GM12878 (cell line): Measurements from ENCODE around the gene RUNDC3A. TPM values are rescaled to one million over a fixed set of nuclear protein-coding genes. Genes with fewer than 3 reads are reported as not detected.

Source experiments
- ATAC-seq: fragments of 200-7000 bp; cut with Tn5 transposase; 3 replicates; pipeline ENCODE4 v1.9.1; 2020; ENCODE audit warnings: mild to moderate bottlenecking, moderate library complexity
- BruUV-seq: library from RNA; stranded (reverse); fragments of 400-500 nt; replicated peaks from 2 replicates; lab custom pipeline; 2021; lab: Mats Ljungman, UMichigan
- CTCF ChIA-PET: fragments of 300-600 bp; sonication (Branson Sonifier 250); formaldehyde crosslinking; extraction: SDS; loops from one replicate; lab custom pipeline; 2021; ENCODE audit warnings: inconsistent platforms; lab: Yijun Ruan, JAX
- POLR2A ChIA-PET: fragments of 350-600 bp; formaldehyde crosslinking; extraction: SDS; loops from one replicate; lab custom pipeline; 2021; ENCODE audit warnings: inconsistent platforms; lab: Charles Lee
- RAD21 ChIA-PET: fragments of 300-600 bp; sonication (Branson Sonifier 250); formaldehyde crosslinking; loops from one replicate; lab custom pipeline; 2023; ENCODE audit warnings: antibody characterized with exemption; ENCODE audit not compliant: unreplicated experiment; lab: Charles Lee
- SMC1A ChIA-PET: fragments of 300-600 bp; sonication (Branson Sonifier 250); formaldehyde crosslinking; loops from one replicate; lab custom pipeline; 2023; ENCODE audit not compliant: unreplicated experiment, uncharacterized antibody; lab: Charles Lee
- DNase-seq: peaks from one replicate; pipeline ENCODE4 v3.0.0-alpha.2; 2011; ENCODE audit warnings: low read depth, low spot score
- FAIRE-seq: peaks from 3 replicates; lab custom pipeline; 2011; peaks lifted over from hg19 to GRCh38; lab: Jason Lieb, UNC
- H2AFZ ChIP-seq: 2 replicates; pipeline ENCODE4 v1.6.0; 2011; ENCODE audit warnings: low read depth, low read length, control low read depth; ENCODE audit not compliant: control insufficient read depth
- H3K27ac ChIP-seq: 2 replicates; pipeline ENCODE4 v1.5.1; 2011; ENCODE audit warnings: control low read depth; ENCODE audit not compliant: control insufficient read depth, insufficient read depth
- H3K27me3 ChIP-seq, 2 experiments: replicated peaks in 1 of 2; 2 replicates each; pipeline versions ENCODE4 v1.6.0 to v1.6.1; 2011; ENCODE audit warnings: low read length in 1 of 2; ENCODE audit not compliant: control insufficient read depth in 2 of 2, insufficient read depth in 2 of 2
- H3K36me3 ChIP-seq, 2 experiments: 2 replicates each; pipeline ENCODE4 v1.5.1; 2011; ENCODE audit warnings: low read length in 1 of 2; ENCODE audit not compliant: control insufficient read depth in 2 of 2, insufficient read depth in 2 of 2
- H3K4me1 ChIP-seq: 2 replicates; pipeline ENCODE4 v1.6.1; 2011; ENCODE audit warnings: mild to moderate bottlenecking, low read length, moderate library complexity, mixed read lengths; ENCODE audit not compliant: control insufficient read depth, insufficient read depth
- H3K4me2 ChIP-seq: 2 replicates; pipeline ENCODE4 v1.6.0; 2011; ENCODE audit warnings: control low read depth; ENCODE audit not compliant: control insufficient read depth, insufficient read depth
- H3K4me3 ChIP-seq: fragments of 200-600 bp; sonication (generic); 2 replicates; pipeline ENCODE4 v1.5.1; 2016
- H3K79me2 ChIP-seq: 2 replicates; pipeline ENCODE4 v1.6.0; 2011; ENCODE audit warnings: low read length; ENCODE audit not compliant: control insufficient read depth, insufficient read depth
- H3K9ac ChIP-seq: 2 replicates; pipeline ENCODE4 v1.8.0; 2011; ENCODE audit warnings: low read length, control low read depth, mixed read lengths; ENCODE audit not compliant: control insufficient read depth, insufficient read depth
- H3K9me3 ChIP-seq: replicated peaks from 3 replicates; pipeline ENCODE4 v1.5.1; 2011; ENCODE audit warnings: mild to moderate bottlenecking, low read length; ENCODE audit not compliant: control insufficient read depth, insufficient read depth
- H4K20me1 ChIP-seq: 2 replicates; pipeline ENCODE4 v1.6.0; 2011; ENCODE audit not compliant: control insufficient read depth, insufficient read depth
- CBX3 ChIP-seq: fragments of 200-600 bp; sonication (generic); IDR thresholded peaks from 2 replicates; pipeline ENCODE4 v1.6.1; 2016; ENCODE audit warnings: low read depth, borderline replicate concordance
- E2F4 ChIP-seq: IDR thresholded peaks from 2 replicates; pipeline ENCODE4 v1.6.1; 2012; ENCODE audit warnings: low read depth, low read length, improper control_type of control experiment
- EP300 ChIP-seq, 2 experiments: fragments of 150-350 bp in 1 of 2; IDR thresholded peaks; 2 replicates each; pipeline ENCODE4 v1.6.1; 2011 to 2012; ENCODE audit warnings: low read depth in 2 of 2, low read length in 2 of 2, borderline replicate concordance in 1 of 2, improper control_type of control experiment in 1 of 2, inconsistent platforms in 1 of 2; ENCODE audit not compliant: control insufficient read depth in 1 of 2
- HDAC2 ChIP-seq: fragments of 200-600 bp; sonication (generic); IDR thresholded peaks from 2 replicates; pipeline ENCODE4 v1.6.1; 2017
- MXI1 ChIP-seq: fragments of 150-350 bp; IDR thresholded peaks from 2 replicates; pipeline ENCODE4 v1.6.1; 2011; ENCODE audit warnings: low read depth, mild to moderate bottlenecking, inconsistent platforms, low read length, improper control_type of control experiment
- NBN ChIP-seq: fragments of 450-650 bp; IDR thresholded peaks from 2 replicates; pipeline ENCODE4 v1.6.1; 2016
- PRDM15 ChIP-seq: fragments of 450-650 bp; formaldehyde crosslinking; IDR thresholded peaks from 2 replicates; pipeline ENCODE4 v1.4.0; 2020; ENCODE audit warnings: mild to moderate bottlenecking, moderate library complexity
- RAD21 ChIP-seq: IDR thresholded peaks from 2 replicates; pipeline ENCODE4 v1.6.1; 2011; ENCODE audit warnings: mild to moderate bottlenecking, low read depth, low read length, moderate library complexity; ENCODE audit not compliant: insufficient read depth
- RCOR1 ChIP-seq: conservative IDR thresholded peaks from 2 replicates; pipeline ENCODE4 v1.6.1; 2012; ENCODE audit warnings: low read depth, low read length, improper control_type of control experiment
- RUNX3 ChIP-seq: IDR thresholded peaks from 2 replicates; pipeline ENCODE4 v1.6.1; 2012; ENCODE audit warnings: low read length, inconsistent platforms
- TCF3 ChIP-seq: IDR thresholded peaks from 2 replicates; pipeline ENCODE4 v1.6.1; 2012; ENCODE audit warnings: low read depth, mild to moderate bottlenecking, low read length, borderline replicate concordance; ENCODE audit not compliant: insufficient read depth
- ZNF207 ChIP-seq: fragments of 450-650 bp; IDR thresholded peaks from 2 replicates; pipeline ENCODE4 v1.6.1; 2014; ENCODE audit warnings: antibody characterized with exemption, mild to moderate bottlenecking, borderline replicate concordance
- ZSCAN29 ChIP-seq: fragments of 450-650 bp; IDR thresholded peaks from 2 replicates; pipeline ENCODE4 v1.6.1; 2017; ENCODE audit warnings: mild to moderate bottlenecking, moderate library complexity
- WGBS: methylation state at CpG from one replicate; pipeline ENCODE4 v1.1.6; 2016; ENCODE audit warnings: low lambda C conversion rate; ENCODE audit not compliant: insufficient replicate concordance, insufficient coverage; ENCODE audit errors: missing lambda C conversion rate; 5-methylcytosine and 5-hydroxymethylcytosine counted together
- in situ Hi-C: fragments of 300-500 bp; cut with MboI; formaldehyde crosslinking; loops from 9 replicates; pipeline ENCODE4 v1.14.3; 2018; ENCODE audit warnings: mixed read lengths
- intact Hi-C: fragments of 100-400 bp; cut with micrococcal nuclease; formaldehyde crosslinking; loops from one replicate; pipeline ENCODE4 v1.14.2; 2022; ENCODE audit not compliant: unreplicated experiment
- polyA plus RNA-seq, 11 experiments: library from polyadenylated mRNA; depleted of rRNA in 4 of 11; unstranded in 6 of 11; stranded (reverse) in 5 of 11; fragments of >200 nt; fragmentation: Nextera tagmentation in 4 of 11; fragmentation: Illumina TruSeq in 1 of 11; extraction: Ambion mirVana in 4 of 11; extraction: Trizol in 1 of 11; gene quantifications; 1 replicate in 1 of 11; 2 replicates in 10 of 11; pipeline versions ENCODE4 v1.2.1 to v1.2.3, GENCODE V29; 2011 to 2016; ENCODE audit warnings: inconsistent platforms in 2 of 11, missing spikeins in 2 of 11, low read depth in 1 of 11
- total RNA-seq, 4 experiments: library from RNA; depleted of rRNA in 3 of 4; stranded (reverse); fragments of >200 nt in 3 of 4; fragmentation: Illumina TruSeq in 1 of 4; extraction: Trizol in 1 of 4; gene quantifications; 2 replicates each; pipeline versions ENCODE4 v1.2.1 to v1.2.3, GENCODE V29; 2013 to 2021
- TF ChIP-seq, protein P1 (sequence below): fragments of 450-650 bp; IDR thresholded peaks from 2 replicates; pipeline ENCODE4 v1.6.1; 2016; ENCODE audit warnings: mild to moderate bottlenecking
- TF ChIP-seq, protein P2 (sequence below): IDR thresholded peaks from 2 replicates; pipeline ENCODE4 v1.6.1; 2012; ENCODE audit warnings: low read depth, low read length, improper control_type of control experiment

RUNDC3A gene
- total and polyA plus RNA-seq, 10 of the 15 experiments (the other 5 are each of a cell fraction or from before 2014, with no cell fraction given), result 0.07 to 0.17 TPM; not detected in 8

DNA sequence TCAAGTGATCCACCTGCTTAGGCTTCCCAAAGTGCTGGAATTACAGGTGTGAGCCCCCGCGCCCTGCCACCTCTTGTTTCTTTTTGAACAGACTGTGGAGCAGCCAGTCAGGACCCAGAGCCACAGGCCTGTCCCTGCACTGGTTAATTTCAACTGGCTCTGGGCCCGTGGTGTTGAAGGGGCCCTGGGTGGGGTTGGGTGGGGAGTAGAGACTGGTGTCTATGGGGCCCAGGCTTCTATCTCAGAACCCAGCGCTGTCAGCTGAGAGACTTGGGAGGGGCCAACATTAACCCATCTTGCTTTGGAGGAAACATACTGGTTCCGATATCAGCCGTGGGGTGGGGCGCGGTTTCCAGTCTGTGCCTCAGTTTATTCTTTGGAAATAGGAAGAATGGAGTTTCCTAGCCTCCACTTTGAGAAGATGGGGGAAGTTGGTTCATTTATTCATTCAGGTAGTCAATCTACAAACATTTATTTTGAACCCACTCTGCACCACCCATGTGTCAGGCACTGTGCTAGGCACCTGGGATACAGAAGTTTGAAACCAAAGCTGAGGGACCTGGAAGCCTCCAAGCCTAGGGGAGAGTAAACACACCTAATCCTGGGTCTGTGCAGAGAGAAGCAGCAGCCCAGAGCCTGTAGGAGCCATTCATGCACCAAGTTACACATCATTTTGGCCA is 24.9 kb upstream of the RUNDC3A start (continued):
- TF ChIP-seq PRDM15 (CRISPR knock-in tag) (no peak), MXI1 (no peak), RUNX3 (no peak), ZNF207 (no peak), RAD21 (no peak)
- TF ChIP-seq, protein P1, sequence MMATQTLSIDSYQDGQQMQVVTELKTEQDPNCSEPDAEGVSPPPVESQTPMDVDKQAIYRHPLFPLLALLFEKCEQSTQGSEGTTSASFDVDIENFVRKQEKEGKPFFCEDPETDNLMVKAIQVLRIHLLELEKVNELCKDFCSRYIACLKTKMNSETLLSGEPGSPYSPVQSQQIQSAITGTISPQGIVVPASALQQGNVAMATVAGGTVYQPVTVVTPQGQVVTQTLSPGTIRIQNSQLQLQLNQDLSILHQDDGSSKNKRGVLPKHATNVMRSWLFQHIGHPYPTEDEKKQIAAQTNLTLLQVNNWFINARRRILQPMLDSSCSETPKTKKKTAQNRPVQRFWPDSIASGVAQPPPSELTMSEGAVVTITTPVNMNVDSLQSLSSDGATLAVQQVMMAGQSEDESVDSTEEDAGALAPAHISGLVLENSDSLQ, result no peak
- TF ChIP-seq, all 136 proteins: peak for 0

DNA sequence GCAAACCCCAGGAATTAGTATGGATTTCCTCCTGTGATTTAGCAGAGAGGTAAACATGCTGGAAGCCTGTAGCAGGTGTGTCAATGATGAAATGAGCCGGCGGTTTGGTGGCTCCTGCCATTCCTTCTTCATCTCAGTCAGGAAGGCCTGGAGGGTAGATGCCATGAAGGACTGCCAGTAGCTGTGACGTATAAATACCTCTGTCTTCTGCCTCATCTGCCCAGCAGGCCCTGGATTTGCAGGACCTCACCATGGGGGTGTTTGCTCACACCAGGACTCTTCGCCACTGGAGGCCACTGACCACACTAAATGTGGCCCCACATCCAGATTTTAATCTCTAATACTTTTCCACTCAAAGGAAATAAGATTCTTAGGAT is 24.4 kb upstream of the RUNDC3A start:
- Histone ChIP-seq H3K36me3 (no peaks in the 10 kb centered on the region), H3K79me2 (no peaks in the 10 kb centered on the region), H3K27ac (no peak overlapping the region), H4K20me1 (no peaks in the 10 kb centered on the region), H3K27me3 (no peaks in the 10 kb centered on the region), H3K4me3 (no peak overlapping the region), H3K9ac (no peak overlapping the region), H3K9me3 (no peaks in the 10 kb centered on the region), H3K4me2 (no peak overlapping the region), H3K4me1 (peaks cover 16% of the 10 kb centered on the region), H2AFZ (no peak overlapping the region)
- BruUV-seq, result no TSS peak
- ChIA-PET RAD21 (no interaction called here), CTCF (interaction anchor here (1.5 kb wide), 1 partner anchor 168 kb away, joined by 3 read pairs; no protein-coding TSS in a partner anchor), POLR2A (no interaction called here), SMC1A (no interaction called here)
- DNase-seq (no peak), ATAC-seq (no peak), FAIRE-seq (no peak)
- intact Hi-C loops, result no loop called here
- in situ Hi-C loops, result no loop called here
- WGBS, result 50% methylated on average over 4 of the region's 4 CpGs
- TF ChIP-seq, protein P2, sequence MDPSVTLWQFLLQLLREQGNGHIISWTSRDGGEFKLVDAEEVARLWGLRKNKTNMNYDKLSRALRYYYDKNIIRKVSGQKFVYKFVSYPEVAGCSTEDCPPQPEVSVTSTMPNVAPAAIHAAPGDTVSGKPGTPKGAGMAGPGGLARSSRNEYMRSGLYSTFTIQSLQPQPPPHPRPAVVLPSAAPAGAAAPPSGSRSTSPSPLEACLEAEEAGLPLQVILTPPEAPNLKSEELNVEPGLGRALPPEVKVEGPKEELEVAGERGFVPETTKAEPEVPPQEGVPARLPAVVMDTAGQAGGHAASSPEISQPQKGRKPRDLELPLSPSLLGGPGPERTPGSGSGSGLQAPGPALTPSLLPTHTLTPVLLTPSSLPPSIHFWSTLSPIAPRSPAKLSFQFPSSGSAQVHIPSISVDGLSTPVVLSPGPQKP, result no peak
- no peak for TF ChIP-seq TCF3
- no peak for TF ChIP-seq RAD21
- no peak for TF ChIP-seq EP300 (IDR thresholded peaks at IDR 0.05; ENCODE audit: borderline replicate concordance in 1 of 2, control insufficient read depth in 1 of 2, low read depth in 2 of 2, low read length in 2 of 2)
- no peak for TF ChIP-seq RCOR1
- TF ChIP-seq E2F4, result no peak
- TF ChIP-seq ZSCAN29, result no peak
- no peak for TF ChIP-seq CBX3
- TF ChIP-seq MXI1, result no peak
- no peak for TF ChIP-seq NBN
- no peak for TF ChIP-seq HDAC2
